B cell (primary cell): ENCODE data around the gene ITGA3.

Source experiments
- CTCF ChIP-seq: fragments of 200-600 bp; IDR thresholded peaks from one replicate; pipeline ENCODE4 v1.8.0; 2022; ENCODE audit warnings: antibody characterized with exemption, mild to moderate bottlenecking
- EZH2 ChIP-seq: IDR thresholded peaks from 2 replicates; pipeline ENCODE4 v1.6.1; 2012; ENCODE audit warnings: borderline replicate concordance, low read depth, mild to moderate bottlenecking, moderate library complexity, low read length; ENCODE audit not compliant: insufficient read depth, poor library complexity, severe bottlenecking

- TF ChIP-seq CTCF (no peak), EZH2 (no peak)
Measured at GRCh38 chr17:50009282-50009681, 46.6 kb upstream of the ITGA3 start.
